Choroid plexus epithelial cell (primary cell): ENCODE data around the gene RYR2.

ENCODE experiments used
- DNase-seq: peaks from one replicate; pipeline ENCODE4 v3.0.0-alpha.2; 2010; ENCODE audit warnings: low read depth
- H3K4me3 ChIP-seq: 2 replicates; pipeline ENCODE4 v1.5.1; 2011; ENCODE audit warnings: low read depth, mild to moderate bottlenecking, control low read depth, low read length, moderate library complexity
- CTCF ChIP-seq: conservative IDR thresholded peaks from 2 replicates; pipeline ENCODE4 v1.5.1; 2011; ENCODE audit warnings: low read depth, mild to moderate bottlenecking, control low read depth, inconsistent platforms, low read length, moderate library complexity

RYR2 gene

GRCh38 chr1:237048803-237049202, 6.8 kb downstream of the RYR2 start:
- TF ChIP-seq CTCF, result no peak
- no peak for DNase-seq

GRCh38 chr1:237050185-237050584, 8.2 kb downstream of the RYR2 start:
- TF ChIP-seq CTCF, result no peak
- DNase-seq, result no peak
- H3K4me3 ChIP-seq, result no peak overlapping the region

More at GRCh38 chr1:237048803-237049202, 6.8 kb downstream of the RYR2 start:
- no peak overlapping the region for H3K4me3 ChIP-seq

GRCh38 chr1:237050915-237051314, 8.9 kb downstream of the RYR2 start:
- H3K4me3 ChIP-seq, result no peak overlapping the region
- DNase-seq, result no peak
- TF ChIP-seq CTCF, result no peak

GRCh38 chr1:237054313-237054712, 12.3 kb downstream of the RYR2 start:
- TF ChIP-seq CTCF, result no peak
- no peak for DNase-seq
- no peak overlapping the region for H3K4me3 ChIP-seq

- no peak for TF ChIP-seq CTCF
- no peak for DNase-seq
- H3K4me3 ChIP-seq, result no peak overlapping the region
Measured at GRCh38 chr1:237058470-237058869, 16.5 kb downstream of the RYR2 start.

- TF ChIP-seq CTCF, result no peak
- no peak overlapping the region for H3K4me3 ChIP-seq
- DNase-seq, result no peak
Measured at GRCh38 chr1:237059244-237059643, 17.3 kb downstream of the RYR2 start.

GRCh38 chr1:237062976-237063375, 21.0 kb downstream of the RYR2 start:
- H3K4me3 ChIP-seq, result no peak overlapping the region
- DNase-seq, result no peak
- no peak for TF ChIP-seq CTCF
